Ovary (tissue), 10 donors: Measurements from ENCODE around the gene LCLAT1. TPM values are rescaled to one million over a fixed set of nuclear protein-coding genes. Genes with fewer than 3 reads are reported as not detected.

Experiments used
- DNase-seq, 5 donors: peaks; one replicate each; pipeline ENCODE4 v3.0.0-alpha.2; 2019 to 2020
- H3K27ac ChIP-seq, 2 donors: fragments of 200-600 bp; one replicate each; pipeline versions ENCODE4 v1.5.1 to v1.8.0; 2019 to 2022
- H3K27me3 ChIP-seq: fragments of 200-600 bp; one replicate; pipeline ENCODE4 v1.8.0; 2022
- H3K36me3 ChIP-seq: fragments of 200-600 bp; sonication (generic); one replicate; pipeline ENCODE4 v1.5.1; 2019
- H3K4me1 ChIP-seq: one replicate; pipeline ENCODE4 v1.8.1; 2013; ENCODE audit warnings: mild to moderate bottlenecking, moderate library complexity; ENCODE audit not compliant: insufficient read depth
- H3K4me3 ChIP-seq: fragments of 200-600 bp; sonication (generic); one replicate; pipeline ENCODE4 v1.5.1; 2017
- H3K9me3 ChIP-seq, 2 donors: fragments of 200-600 bp in 1 of 2; sonication (generic) in 1 of 2; one replicate each; pipeline versions ENCODE4 v1.5.1 to v1.8.1; 2013 to 2019; ENCODE audit warnings: mild to moderate bottlenecking in 1 of 2, moderate library complexity in 1 of 2
- CTCF ChIP-seq, 3 donors: fragments of 450-650 bp in 2 of 3; fragments of 200-600 bp in 1 of 3; IDR thresholded peaks; one replicate each; pipeline versions ENCODE4 v1.5.1 to v1.8.0; 2016 to 2022; ENCODE audit warnings: antibody characterized with exemption in 3 of 3, mild to moderate bottlenecking in 1 of 3
- EP300 ChIP-seq: sonication (generic); formaldehyde crosslinking; IDR thresholded peaks from one replicate; pipeline ENCODE4 v1.6.1; 2017; ENCODE audit warnings: antibody characterized with exemption
- POLR2A ChIP-seq: fragments of 450-650 bp; IDR thresholded peaks from one replicate; pipeline ENCODE4 v1.6.1; 2017; ENCODE audit warnings: antibody characterized with exemption, mild to moderate bottlenecking, moderate library complexity
- WGBS, 3 donors: extraction: QIAGEN DNeasy Blood & Tissue Kit in 1 of 3; methylation state at CpG; one replicate each; pipeline versions ENCODE4 v1.1.5 to v1.1.7; 2013 to 2017; 5-methylcytosine and 5-hydroxymethylcytosine counted together
- intact Hi-C, 4 donors: fragments of 100-400 bp; cut with DNase I; formaldehyde crosslinking; loops; one replicate each; pipeline versions ENCODE4 v1.11.0 to v1.15.1; 2022 to 2023
- long read RNA-seq, 3 donors: library from polyadenylated mRNA in 2 of 3; unstranded in 2 of 3; transcript quantifications; one replicate each; pipeline ENCODE4 v2.0.0 and lab custom pipeline, GENCODE V29; 2021 to 2026
- polyA plus RNA-seq, 2 donors: library from polyadenylated mRNA; stranded (reverse); fragments of 200-250 nt in 1 of 2; fragments of 350-450 nt in 1 of 2; fragmentation: Illumina TruSeq in 1 of 2; extraction: RNeasy Lipid Tissue Mini Kit (QIAGEN cat#74804) in 1 of 2; gene quantifications; one replicate each; pipeline ENCODE4 v1.2.3, GENCODE V29; 2013 to 2014
- total RNA-seq, 7 donors: library from RNA; depleted of rRNA in 2 of 7; stranded (reverse); fragments of >200 nt in 2 of 7; fragmentation: NEBNext Ultra II Directional in 3 of 7; extraction: Animal tissue kit (Norgen Biotek cat#: 25700) in 3 of 7; gene quantifications; one replicate each; pipeline versions ENCODE4 v1.1.0 to v1.2.4, GENCODE V29; 2016 to 2023
- donor health status: DM: no; HTN: no; CAD: no; lungs with moderate emphysema.
- donor health status: DM: no; HTN: no; CAD: no.
- donor health status: Bipolar disorder and iron deficiency.
- donor health status: DM: yes; HTN: yes; CAD: no.
- donor health status: DM: no; HTN: no; CAD: no.
- donor health status: DM: yes; HTN: yes; CAD: no.

LCLAT1 gene
- 10 to 100 TPM; 10.7 to 26.5 (median 22.8) TPM for total RNA-seq
- 1 to 10 TPM; 3.2 to 7.4 TPM for polyA plus RNA-seq
- long read RNA-seq, donor 1, full-length matches to known transcripts: 4 of 14 reads
- long read RNA-seq, donor 1, partial matches to known transcripts: 0 of 14 reads
- long read RNA-seq, donor 1, other reads (novel, unspliced or antisense): 10 of 14 reads
- long read RNA-seq, donor 2, full-length matches to known transcripts: 6 of 6 reads
- long read RNA-seq, donor 2, partial matches to known transcripts: 0 of 6 reads
- long read RNA-seq, donor 2, other reads (novel, unspliced or antisense): 0 of 6 reads
- long read RNA-seq, donor 3, full-length matches to known transcripts: 4 of 9 reads
- long read RNA-seq, donor 3, partial matches to known transcripts: 0 of 9 reads
- long read RNA-seq, donor 3, other reads (novel, unspliced or antisense): 5 of 9 reads

- WGBS, 3 donors: 2 to 4% (median 2%) methylated on average over 65 to 83 of the region's 83 CpGs
- Histone ChIP-seq H3K4me3 (peak within 1 kb of the TSS; percentile 84), H3K36me3 (no peaks in the 10 kb centered on the region), H3K4me1 (peaks cover 6% of the 10 kb centered on the region), H3K9me3 (no peaks in the 10 kb centered on the region), H3K27me3 (no peaks in the 10 kb centered on the region), H3K27ac (peak within 1 kb of the TSS; percentile 26 to 71)
- TF ChIP-seq CTCF (IDR thresholded peaks at IDR 0.05) (no peak), EP300 (no peak), POLR2A (peak; percentile 35)
- peak; percentile 73 to 89 (median 80) for DNase-seq
- intact Hi-C loops: no loop called here
Measured at GRCh38 chr2:30447149-30448045, at the start of gene LCLAT1. LCLAT1 (plus strand) TSS chr2:30447246; CDS start chr2:30525591, 78,345 bp downstream.

GRCh38 chr2:30398084-30398873, 48.8 kb upstream of the LCLAT1 start:
- WGBS, 3 donors: 48 to 70% (median 62%) methylated on average over 4 of the region's 4 CpGs
- no peaks in the 10 kb centered on the region for H3K36me3 ChIP-seq
- peaks cover 8% of the 10 kb centered on the region for H3K4me1 ChIP-seq
- TF ChIP-seq EP300: no peak
- TF ChIP-seq CTCF (IDR thresholded peaks at IDR 0.05): no peak
- TF ChIP-seq POLR2A: no peak
- intact Hi-C loops: no loop called here
- H3K27me3 ChIP-seq: no peaks in the 10 kb centered on the region
- H3K27ac ChIP-seq: no peak overlapping the region
- H3K4me3 ChIP-seq: no peak overlapping the region
- no peak for DNase-seq
- no peaks in the 10 kb centered on the region for H3K9me3 ChIP-seq

GRCh38 chr2:30400151-30400954, 46.7 kb upstream of the LCLAT1 start:
- WGBS, 3 donors: 87 to 96% (median 94%) methylated on average over 11 of the region's 11 CpGs
- no peaks in the 10 kb centered on the region for H3K9me3 ChIP-seq
- no peak overlapping the region for H3K4me3 ChIP-seq
- peaks cover 17% of the 10 kb centered on the region for H3K4me1 ChIP-seq
- intact Hi-C loops: no loop called here
- no peak for TF ChIP-seq EP300
- no peak for TF ChIP-seq POLR2A
- TF ChIP-seq CTCF (IDR thresholded peaks at IDR 0.05): no peak
- no peaks in the 10 kb centered on the region for H3K36me3 ChIP-seq
- no peak overlapping the region for H3K27ac ChIP-seq
- no peak for DNase-seq
- H3K27me3 ChIP-seq: no peaks in the 10 kb centered on the region
